HepG2 (cell line): Measurements from ENCODE around the gene TPO. TPM values are rescaled to one million over a fixed set of nuclear protein-coding genes. Genes with fewer than 3 reads are reported as not detected.

Experiments used
- ATAC-seq: fragments of 200-7000 bp; cut with Tn5 transposase; 3 replicates; pipeline ENCODE4 v1.9.1; 2020; ENCODE audit warnings: mild to moderate bottlenecking, moderate library complexity
- BruUV-seq: library from RNA; stranded (reverse); fragments of 400-500 nt; replicated peaks from 2 replicates; lab custom pipeline; 2021; lab: Mats Ljungman, UMichigan
- CTCF ChIA-PET: fragments of 300-600 bp; formaldehyde crosslinking; extraction: SDS; loops from one replicate; lab custom pipeline; 2021; ENCODE audit warnings: low total read pairs, inconsistent platforms, low intra/inter-chr PET ratio; lab: Yijun Ruan, JAX
- POLR2A ChIA-PET: fragments of 350-600 bp; sonication (Branson Sonifier 250); formaldehyde crosslinking; loops from one replicate; lab custom pipeline; 2020; ENCODE audit warnings: antibody characterized with exemption, inconsistent platforms; lab: Yijun Ruan, JAX
- DNase-seq: peaks from one replicate; pipeline ENCODE4 v3.0.0-alpha.2; 2015; ENCODE audit warnings: low spot score
- FAIRE-seq: peaks from 3 replicates; lab custom pipeline; 2011; peaks lifted over from hg19 to GRCh38; lab: Jason Lieb, UNC
- H2AFZ ChIP-seq: one replicate; pipeline ENCODE4 v1.6.1; 2011; ENCODE audit warnings: low read length, inconsistent platforms
- H3K27ac ChIP-seq: fragments of 300-600 bp; 3 replicates; pipeline ENCODE4 v1.8.0; 2011; ENCODE audit warnings: mixed run types, mild to moderate bottlenecking, mixed read lengths, low read length, inconsistent platforms; ENCODE audit not compliant: insufficient read depth; ENCODE audit errors: extremely low read length
- H3K27me3 ChIP-seq, 2 experiments: fragments of 200-600 bp in 1 of 2; 2 replicates in 1 of 2; 3 replicates in 1 of 2; pipeline versions ENCODE4 v1.6.0 to v1.8.0; 2011; ENCODE audit warnings: low read length in 2 of 2, mild to moderate bottlenecking in 2 of 2, moderate library complexity in 2 of 2, inconsistent platforms in 1 of 2; ENCODE audit not compliant: insufficient read depth in 2 of 2, control insufficient read depth in 1 of 2
- H3K36me3 ChIP-seq, 2 experiments: fragments of 200-600 bp in 1 of 2; replicated peaks in 1 of 2; 2 replicates in 1 of 2; 3 replicates in 1 of 2; pipeline versions ENCODE4 v1.5.1 to v1.8.0; 2011; ENCODE audit warnings: low read length in 2 of 2, inconsistent platforms in 1 of 2; ENCODE audit not compliant: insufficient read depth in 2 of 2, control insufficient read depth in 1 of 2
- H3K4me1 ChIP-seq: 2 replicates; pipeline ENCODE4 v1.5.1; 2012; ENCODE audit warnings: low read length, inconsistent platforms; ENCODE audit not compliant: insufficient read depth
- H3K4me2 ChIP-seq: 2 replicates; pipeline ENCODE4 v1.6.0; 2011; ENCODE audit warnings: low read depth, low read length, inconsistent platforms
- H3K4me3 ChIP-seq, 3 experiments: fragments of 200-600 bp in 1 of 3; sonication (generic), shearing (Covaris generic) in 1 of 3; replicated peaks in 1 of 3; 2 replicates each; pipeline ENCODE4 v1.5.1; 2011 to 2016; ENCODE audit warnings: low read length in 3 of 3, inconsistent platforms in 2 of 3, low read depth in 2 of 3, mild to moderate bottlenecking in 2 of 3, control low read depth in 1 of 3, mixed read lengths in 1 of 3; ENCODE audit not compliant: insufficient read depth in 1 of 3
- H3K79me2 ChIP-seq: one replicate; pipeline ENCODE4 v1.6.1; 2011; ENCODE audit warnings: low read length, inconsistent platforms; ENCODE audit not compliant: insufficient read depth
- H3K9ac ChIP-seq: 2 replicates; pipeline ENCODE4 v1.6.0; 2011; ENCODE audit warnings: mild to moderate bottlenecking, low read depth, low read length, inconsistent platforms; ENCODE audit not compliant: insufficient read depth
- H3K9me3 ChIP-seq: 2 replicates; pipeline ENCODE4 v1.5.1; 2012; ENCODE audit warnings: mild to moderate bottlenecking, low read length
- H4K20me1 ChIP-seq: 2 replicates; pipeline ENCODE4 v1.6.0; 2011; ENCODE audit warnings: inconsistent platforms, mild to moderate bottlenecking, low read length, moderate library complexity; ENCODE audit not compliant: insufficient read depth
- KDM2A ChIP-seq: sonication (generic); formaldehyde crosslinking; IDR thresholded peaks from 2 replicates; pipeline ENCODE4 v1.4.0; 2020; ENCODE audit warnings: low read depth, missing genetic modification reagents, borderline replicate concordance
- NR0B2 ChIP-seq: sonication (generic); formaldehyde crosslinking; IDR thresholded peaks from 2 replicates; pipeline ENCODE4 v1.4.0; 2020; ENCODE audit warnings: mild to moderate bottlenecking, missing genetic modification reagents
- RNF2 ChIP-seq: fragments of 450-650 bp; conservative IDR thresholded peaks from 2 replicates; pipeline ENCODE4 v1.6.1; 2016; ENCODE audit warnings: low read depth
- SP1 ChIP-seq, 2 experiments: fragments of 450-650 bp in 1 of 2; sonication (generic) in 1 of 2; formaldehyde crosslinking in 1 of 2; IDR thresholded peaks; 2 replicates each; pipeline versions ENCODE4 v1.4.0 to v1.6.1; 2016 to 2020; ENCODE audit warnings: missing genetic modification reagents in 1 of 2
- YEATS2 ChIP-seq: sonication (generic); formaldehyde crosslinking; IDR thresholded peaks from 2 replicates; pipeline ENCODE4 v1.4.0; 2020; ENCODE audit warnings: missing genetic modification reagents, borderline replicate concordance
- ZNF891 ChIP-seq: sonication (generic); formaldehyde crosslinking; IDR thresholded peaks from 2 replicates; pipeline ENCODE4 v1.5.0; 2020; ENCODE audit warnings: mild to moderate bottlenecking, missing genetic modification reagents
- WGBS: methylation state at CpG from one replicate; pipeline ENCODE4 v1.1.6; 2017; ENCODE audit warnings: low lambda C conversion rate; 5-methylcytosine and 5-hydroxymethylcytosine counted together
- in situ Hi-C: cut with HindIII; loops from 2 replicates; pipeline ENCODE4 v1.10.0; 2017; ENCODE audit warnings: low pct_unique_long_range_greater_than_20kb; ENCODE audit not compliant: extremely low pct_ligation_motif_present
- intact Hi-C: fragments of 100-400 bp; cut with micrococcal nuclease; formaldehyde crosslinking; loops from one replicate; pipeline ENCODE4 v1.10.0; 2022; ENCODE audit not compliant: unreplicated experiment
- polyA plus RNA-seq, 8 experiments: library from polyadenylated mRNA; depleted of rRNA in 3 of 8; stranded (reverse) in 7 of 8; unstranded in 1 of 8; fragments of >200 nt; fragmentation: Illumina TruSeq in 4 of 8; extraction: Trizol in 4 of 8; gene quantifications; 2 replicates each; pipeline versions ENCODE4 v1.2.1 to v1.2.3, GENCODE V29; 2011 to 2016; ENCODE audit warnings: low read depth in 4 of 8, missing spikeins in 1 of 8, mixed read lengths in 1 of 8; ENCODE audit not compliant: insufficient read depth in 1 of 8
- total RNA-seq, 5 experiments: library from RNA; depleted of rRNA; stranded (reverse); fragments of >200 nt; fragmentation: Illumina TruSeq; extraction: Trizol; gene quantifications; 2 replicates each; pipeline ENCODE4 v1.2.3, GENCODE V29; 2016; ENCODE audit warnings: low read depth in 1 of 5

Gene TPO
- total and polyA plus RNA-seq, 2 of the 13 experiments (the other 11 are each of a cell fraction or from before 2014, with no cell fraction given) = not detected

DNA sequence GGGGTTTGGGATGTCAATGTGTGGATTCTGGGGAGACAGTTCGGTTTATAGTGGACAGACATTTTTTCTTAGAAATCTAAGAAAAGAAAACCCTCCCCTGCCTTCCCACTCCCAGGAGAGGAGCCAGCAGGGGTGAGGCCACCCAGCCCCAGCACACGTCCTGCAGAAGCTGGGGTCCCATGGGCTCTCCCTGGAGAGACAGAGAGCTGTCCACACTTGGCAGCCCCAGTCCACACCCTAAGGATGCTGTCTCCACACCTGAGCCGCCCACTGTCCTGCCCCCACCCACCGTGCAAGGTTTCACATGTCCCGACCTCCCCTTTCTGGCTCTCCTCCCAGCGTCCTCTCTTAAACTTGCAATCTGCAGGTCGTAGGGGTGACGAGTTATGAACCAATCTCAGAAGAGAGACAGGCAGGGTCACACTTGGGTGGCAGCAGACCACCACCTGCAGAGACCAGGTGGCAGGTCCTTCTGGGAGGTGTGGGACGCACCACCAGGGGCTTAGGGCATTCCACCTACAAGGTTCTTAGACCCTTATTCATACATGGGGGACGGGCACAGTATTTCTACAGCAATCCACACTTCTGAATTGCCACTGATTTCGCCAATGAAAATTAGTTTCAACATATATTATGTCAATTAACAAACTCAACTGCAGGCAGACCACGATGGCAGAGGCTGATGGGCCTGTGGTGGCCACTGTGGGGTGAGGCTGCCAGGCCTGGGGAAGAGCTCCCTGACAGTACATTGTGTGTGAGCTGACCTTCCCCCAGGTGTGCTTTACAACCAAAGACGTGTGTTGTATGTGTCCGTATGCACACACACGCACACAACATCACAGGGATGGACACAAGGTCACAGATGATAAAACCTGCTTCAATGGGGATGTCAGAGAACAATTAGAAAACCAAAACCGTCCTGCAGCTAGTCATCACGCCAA is 158.5 kb downstream of the TPO start:
- H3K4me3 ChIP-seq = no peak overlapping the region
- ChIA-PET POLR2A (no interaction called here), CTCF (no interaction called here)
- no peaks in the 10 kb centered on the region for H4K20me1 ChIP-seq
- no peak overlapping the region for H3K9ac ChIP-seq
- no peaks in the 10 kb centered on the region for H3K36me3 ChIP-seq
- FAIRE-seq = no peak
- DNase-seq = no peak
- WGBS = 11% methylated on average over 17 of the region's 17 CpGs
- peaks cover 4 to 40% of the 10 kb centered on the region in 2 experiments; a peak in 4 of 5 replicates for H3K27me3 ChIP-seq
- no peaks in the 10 kb centered on the region for H3K79me2 ChIP-seq
- no TSS peak for BruUV-seq
- intact Hi-C loops = no loop called here
- no peak overlapping the region for H3K27ac ChIP-seq
- ATAC-seq = no peak
- peaks cover 12% of the 10 kb centered on the region; the same call in 1 of the 2 replicates for H3K9me3 ChIP-seq
- H2AFZ ChIP-seq = no peak overlapping the region
- H3K4me1 ChIP-seq = no peaks in the 10 kb centered on the region
- in situ Hi-C loops = no loop called here
- no peak overlapping the region for H3K4me2 ChIP-seq
- no peak for TF ChIP-seq YEATS2 (CRISPR knock-in tag)

GRCh38 chr2:1572638-1573037 is 159.4 kb downstream of the TPO start:
- BruUV-seq = no TSS peak
- CTCF ChIA-PET = no interaction called here
- Histone ChIP-seq H3K4me1 (no peaks in the 10 kb centered on the region), H3K27me3 (peaks cover 4 to 40% of the 10 kb centered on the region in 2 experiments; a peak in 4 of 5 replicates), H3K4me2 (no peak overlapping the region), H4K20me1 (no peaks in the 10 kb centered on the region), H2AFZ (no peak overlapping the region), H3K9me3 (peaks cover 5% of the 10 kb centered on the region; the same call in 1 of the 2 replicates), H3K79me2 (no peaks in the 10 kb centered on the region), H3K27ac (no peak overlapping the region), H3K4me3 (no peak overlapping the region), H3K9ac (no peak overlapping the region), H3K36me3 (no peaks in the 10 kb centered on the region)
- POLR2A ChIA-PET = no interaction called here
- intact Hi-C loops (no loop called here), in situ Hi-C loops (no loop called here)
- TF ChIP-seq KDM2A (CRISPR knock-in tag) (no peak), NR0B2 (CRISPR knock-in tag) (no peak), ZNF891 (CRISPR knock-in tag) (no peak), SP1 (IDR thresholded peaks at IDR 0.05) (no peak), SP1 (CRISPR knock-in tag; IDR thresholded peaks at IDR 0.05) (no peak), RNF2 (no peak)
- FAIRE-seq (no peak), ATAC-seq (no peak), DNase-seq (no peak)
- WGBS = 16% methylated on average over 10 of the region's 10 CpGs
